OCI-LY1 (cell line): ENCODE data around the gene ROR1.

Experiments
- EZH2 ChIP-seq: fragments of 200-600 bp; sonication (generic), shearing (Covaris generic); IDR thresholded peaks from 2 replicates; pipeline ENCODE4 v1.8.0; 2017; ENCODE audit warnings: borderline replicate concordance, mixed run types, mild to moderate bottlenecking, antibody characterized with exemption, low read length, moderate library complexity, mixed read lengths
- TF ChIP-seq, protein P1 (sequence below): fragments of 200-600 bp; sonication (generic), shearing (Covaris generic); IDR thresholded peaks from 2 replicates; pipeline ENCODE4 v1.5.1; 2017; ENCODE audit warnings: mild to moderate bottlenecking, antibody characterized with exemption, low read length, moderate library complexity, mixed read lengths

DNA sequence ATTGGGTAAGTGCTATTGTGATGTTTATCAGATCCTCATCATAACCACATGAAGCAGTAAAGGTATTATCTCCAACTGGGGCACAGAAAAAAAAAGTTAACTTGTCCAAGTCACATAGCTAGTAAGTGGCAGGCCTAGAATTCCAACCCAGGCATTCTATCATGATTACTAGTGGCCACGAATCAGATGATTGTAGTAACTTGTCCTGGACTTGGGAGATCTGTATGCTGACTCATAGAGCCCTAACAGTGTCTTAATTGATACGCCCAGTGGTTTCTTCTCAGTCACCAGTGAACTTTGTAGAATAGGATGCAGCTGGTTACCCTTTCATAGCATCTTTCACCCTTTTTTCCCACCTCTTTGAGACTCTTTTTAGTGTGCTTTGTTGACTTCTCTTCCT is 338.5 kb downstream of the ROR1 start:
- TF ChIP-seq, protein P1, sequence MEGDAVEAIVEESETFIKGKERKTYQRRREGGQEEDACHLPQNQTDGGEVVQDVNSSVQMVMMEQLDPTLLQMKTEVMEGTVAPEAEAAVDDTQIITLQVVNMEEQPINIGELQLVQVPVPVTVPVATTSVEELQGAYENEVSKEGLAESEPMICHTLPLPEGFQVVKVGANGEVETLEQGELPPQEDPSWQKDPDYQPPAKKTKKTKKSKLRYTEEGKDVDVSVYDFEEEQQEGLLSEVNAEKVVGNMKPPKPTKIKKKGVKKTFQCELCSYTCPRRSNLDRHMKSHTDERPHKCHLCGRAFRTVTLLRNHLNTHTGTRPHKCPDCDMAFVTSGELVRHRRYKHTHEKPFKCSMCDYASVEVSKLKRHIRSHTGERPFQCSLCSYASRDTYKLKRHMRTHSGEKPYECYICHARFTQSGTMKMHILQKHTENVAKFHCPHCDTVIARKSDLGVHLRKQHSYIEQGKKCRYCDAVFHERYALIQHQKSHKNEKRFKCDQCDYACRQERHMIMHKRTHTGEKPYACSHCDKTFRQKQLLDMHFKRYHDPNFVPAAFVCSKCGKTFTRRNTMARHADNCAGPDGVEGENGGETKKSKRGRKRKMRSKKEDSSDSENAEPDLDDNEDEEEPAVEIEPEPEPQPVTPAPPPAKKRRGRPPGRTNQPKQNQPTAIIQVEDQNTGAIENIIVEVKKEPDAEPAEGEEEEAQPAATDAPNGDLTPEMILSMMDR = no peak
- no peak for TF ChIP-seq EZH2
